GM19455 (cell line): Measurements from ENCODE around the gene MAPK8IP3.

ENCODE experiments used
- ATAC-seq: cut with Tn5 transposase; IDR thresholded peaks from one replicate; pipeline ENCODE4 v1.9.1; 2021; ENCODE audit not compliant: unreplicated experiment

The MAPK8IP3 gene

GRCh38 chr16:1772908-1773702 is 67.1 kb downstream of the MAPK8IP3 start, which contains the start of gene MRPS34:
MRPS34 (minus strand) TSS chr16:1773134; CDS start chr16:1773119, 15 bp downstream.
- peak; percentile 42 for ATAC-seq

- no peak for ATAC-seq
Observed at GRCh38 chr16:1773703-1774447, 67.9 kb downstream of the MAPK8IP3 start.

- no peak for ATAC-seq
Observed at GRCh38 chr16:1774448-1774780, 68.4 kb downstream of the MAPK8IP3 start.

GRCh38 chr16:1775006-1775845 is 69.2 kb downstream of the MAPK8IP3 start:
- no peak for ATAC-seq

GRCh38 chr16:1775846-1776671 is 70.1 kb downstream of the MAPK8IP3 start:
- ATAC-seq: no peak

- no peak for ATAC-seq
Observed at GRCh38 chr16:1776672-1776955, 70.6 kb downstream of the MAPK8IP3 start.

GRCh38 chr16:1776991-1777374 is 71.0 kb downstream of the MAPK8IP3 start:
- no peak for ATAC-seq

- no peak for ATAC-seq
Observed at GRCh38 chr16:1777375-1778199, 71.6 kb downstream of the MAPK8IP3 start.

- no peak for ATAC-seq
Observed at GRCh38 chr16:1778200-1779179, 72.5 kb downstream of the MAPK8IP3 start.

- ATAC-seq: no peak
Observed at GRCh38 chr16:1779234-1779701, 73.3 kb downstream of the MAPK8IP3 start.

- no peak for ATAC-seq
Observed at GRCh38 chr16:1779741-1780676, 74.0 kb downstream of the MAPK8IP3 start.

- no peak for ATAC-seq
Observed at GRCh38 chr16:1780677-1781072, 74.7 kb downstream of the MAPK8IP3 start.

GRCh38 chr16:1781254-1781653 is 75.3 kb downstream of the MAPK8IP3 start:
- no peak for ATAC-seq

- ATAC-seq: peak; percentile 10
Observed at GRCh38 chr16:1781758-1782407, 75.9 kb downstream of the MAPK8IP3 start.

- peak; percentile 83 for ATAC-seq
Observed at GRCh38 chr16:1782408-1783264, 76.6 kb downstream of the MAPK8IP3 start, which contains the start of the genes NUBP2 and SPSB3. NUBP2 (plus strand) TSS chr16:1782960; CDS start chr16:1783021, 61 bp downstream. SPSB3 (minus strand) TSS chr16:1782571; CDS start chr16:1781483, 1,088 bp downstream.
